GM12873 (cell line): ENCODE measurements around the gene KLK12.

Source experiments
- CTCF ChIP-seq: IDR thresholded peaks from 2 replicates; pipeline ENCODE4 v1.5.1; 2012; ENCODE audit warnings: low read depth, mild to moderate bottlenecking, moderate library complexity, low read length, control low read depth; ENCODE audit not compliant: insufficient read depth; ENCODE audit errors: missing control alignments

KLK12 gene

DNA sequence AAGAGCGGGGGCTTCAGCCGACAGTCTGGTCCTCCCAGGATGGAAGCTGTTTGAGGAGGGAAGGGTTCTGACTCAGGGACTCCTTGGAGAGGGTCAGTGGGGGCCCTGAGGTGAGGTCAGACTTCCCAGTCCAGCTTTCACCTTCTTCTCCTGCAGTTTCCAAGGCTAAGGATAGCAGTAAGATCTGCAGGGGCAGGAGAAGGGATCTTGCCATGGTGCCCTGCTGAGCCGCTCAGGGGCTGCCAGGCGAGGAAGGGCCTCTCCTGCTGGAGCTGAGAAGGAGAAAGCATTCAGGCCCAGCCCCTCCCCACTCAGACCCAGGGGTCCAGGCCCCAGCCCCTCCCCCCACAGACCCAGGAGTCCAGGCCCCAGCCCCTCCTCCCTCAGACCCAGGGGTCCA is 52.6 kb downstream of the KLK12 start:
- TF ChIP-seq CTCF = no peak

- no peak for TF ChIP-seq CTCF
These were observed 53.1 kb downstream of the KLK12 start for GRCh38 chr19:50981587-50982146.

GRCh38 chr19:50980208-50980607 is 54.6 kb downstream of the KLK12 start:
- no peak for TF ChIP-seq CTCF

- TF ChIP-seq CTCF = no peak
These were observed 55.0 kb downstream of the KLK12 start for GRCh38 chr19:50979758-50980157.
